ENCODE results near the gene VSX1.

The VSX1 gene

DNA sequence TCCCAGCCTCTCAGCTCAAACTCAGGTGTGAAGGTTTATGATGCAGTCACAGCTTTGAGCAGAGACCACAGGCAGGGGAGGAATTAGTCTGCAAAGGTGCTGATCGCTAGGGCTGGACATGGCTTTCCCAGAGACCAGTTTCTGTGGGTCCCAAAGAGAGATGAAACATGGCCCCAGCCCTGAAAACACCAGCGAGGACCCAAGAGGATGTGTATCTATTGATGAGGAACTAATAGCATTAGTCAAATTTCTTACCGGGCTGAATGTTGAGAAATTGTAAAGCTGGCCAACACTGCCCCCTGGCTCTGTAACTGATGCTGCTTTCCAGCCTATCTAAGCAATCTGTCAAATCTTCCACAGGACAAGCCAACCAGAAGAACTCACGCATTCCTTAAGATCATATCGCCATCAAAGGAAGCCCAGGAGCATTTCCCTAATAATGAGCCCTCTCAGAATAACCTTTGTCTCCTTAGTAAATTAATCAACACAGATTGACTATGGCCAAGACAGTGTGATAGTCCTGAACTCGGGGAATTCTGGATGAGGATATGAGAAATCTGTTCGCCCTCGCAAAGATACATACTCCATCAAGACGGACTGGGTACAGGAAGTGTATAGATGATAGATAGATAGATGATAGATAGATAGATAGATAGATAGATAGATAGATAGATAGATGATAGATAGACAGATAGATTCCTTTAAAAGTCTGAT lies 16.2 kb downstream of the VSX1 start:
- peak; percentile 79 for DNase-seq
- H3K4me3 Mint-ChIP-seq: no peak overlapping the region

DNA sequence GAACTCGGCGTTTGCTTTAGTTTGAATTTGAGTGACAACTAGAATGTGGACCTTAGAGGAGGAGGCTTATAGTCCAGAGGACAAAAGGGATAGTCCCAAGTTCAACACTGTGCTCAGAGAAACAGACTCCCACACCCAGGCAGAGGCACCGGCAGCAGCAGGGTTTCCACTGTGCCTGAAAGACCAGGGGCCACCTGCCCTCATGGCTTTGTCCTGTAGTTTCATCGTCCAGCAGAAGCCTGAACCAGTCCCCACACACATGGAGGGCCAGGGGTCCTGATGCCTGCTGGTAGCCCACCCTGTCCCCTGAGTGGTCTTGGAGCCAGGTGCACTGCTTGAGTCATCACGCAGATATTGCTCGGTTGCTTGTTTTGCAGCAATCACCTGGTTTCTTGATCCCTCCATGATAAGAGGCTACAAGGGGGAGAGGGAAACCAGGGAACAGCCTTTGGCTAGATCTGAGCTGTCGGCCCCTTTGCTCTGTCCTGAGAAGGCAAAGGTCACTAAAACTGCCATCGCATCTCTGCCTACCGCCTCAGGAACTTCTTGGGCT lies 16.8 kb downstream of the VSX1 start:
- H3K4me1 Mint-ChIP-seq: peaks cover 5% of the 10 kb centered on the region
- H3K36me3 Mint-ChIP-seq: no peaks in the 10 kb centered on the region
- no peak for DNase-seq
- CTCF ChIA-PET: interaction anchor here (0.5 to 12.3 kb wide), 9 partner anchors 11 to 134 kb away, joined by 3 to 184 read pairs (median 4); no protein-coding TSS in a partner anchor
- no peak overlapping the region for H3K4me3 Mint-ChIP-seq
- peaks cover 66% of the 10 kb centered on the region for H3K27me3 Mint-ChIP-seq
- no peak overlapping the region for H3K27ac Mint-ChIP-seq
- H3K9me3 Mint-ChIP-seq: no peaks in the 10 kb centered on the region

More for the DNA sequence above, 16.2 kb downstream of the VSX1 start:
- Mint-ChIP-seq H3K4me1 (peaks cover 3% of the 10 kb centered on the region), H3K36me3 (no peaks in the 10 kb centered on the region), H3K27me3 (peaks cover 64% of the 10 kb centered on the region), H3K9me3 (no peaks in the 10 kb centered on the region), H3K27ac (no peak overlapping the region)
- CTCF ChIA-PET: interaction anchor here (0.5 to 12.3 kb wide), 8 partner anchors 10 to 135 kb away, joined by 3 to 184 read pairs (median 4); no protein-coding TSS in a partner anchor

DNA sequence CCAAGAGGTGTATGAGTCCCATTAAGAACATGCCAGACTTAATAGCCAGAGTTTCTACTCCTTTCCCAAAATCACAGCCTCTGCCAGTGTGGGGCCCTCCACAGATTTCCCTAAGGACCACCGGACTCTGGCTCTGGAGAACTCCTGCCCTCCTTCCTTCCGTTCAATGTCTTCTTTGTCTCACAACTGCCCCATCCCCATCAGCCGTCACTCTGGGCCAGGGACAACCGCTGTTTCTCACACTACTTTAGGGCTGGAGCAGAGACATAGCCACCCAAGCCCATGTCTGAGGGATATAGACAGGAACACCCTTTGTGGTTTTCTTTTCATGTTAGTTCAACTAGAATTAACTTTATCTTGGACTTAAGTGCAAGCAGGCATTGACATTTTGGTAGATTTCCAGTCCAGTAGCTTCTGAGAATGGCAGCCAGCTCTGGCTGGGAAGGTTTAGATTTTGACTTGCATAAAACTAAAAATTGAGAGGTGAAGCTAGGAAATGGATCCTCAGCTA lies 17.3 kb downstream of the VSX1 start:
- no peak for DNase-seq
- CTCF ChIA-PET: interaction anchor here (0.6 to 12.3 kb wide), 9 partner anchors 11 to 134 kb away, joined by 3 to 184 read pairs (median 4); no protein-coding TSS in a partner anchor
- H3K27ac Mint-ChIP-seq: no peak overlapping the region
- no peak overlapping the region for H3K4me3 Mint-ChIP-seq
- peaks cover 5% of the 10 kb centered on the region for H3K4me1 Mint-ChIP-seq
- H3K27me3 Mint-ChIP-seq: peaks cover 66% of the 10 kb centered on the region
- H3K9me3 Mint-ChIP-seq: no peaks in the 10 kb centered on the region
- H3K36me3 Mint-ChIP-seq: no peaks in the 10 kb centered on the region

DNA sequence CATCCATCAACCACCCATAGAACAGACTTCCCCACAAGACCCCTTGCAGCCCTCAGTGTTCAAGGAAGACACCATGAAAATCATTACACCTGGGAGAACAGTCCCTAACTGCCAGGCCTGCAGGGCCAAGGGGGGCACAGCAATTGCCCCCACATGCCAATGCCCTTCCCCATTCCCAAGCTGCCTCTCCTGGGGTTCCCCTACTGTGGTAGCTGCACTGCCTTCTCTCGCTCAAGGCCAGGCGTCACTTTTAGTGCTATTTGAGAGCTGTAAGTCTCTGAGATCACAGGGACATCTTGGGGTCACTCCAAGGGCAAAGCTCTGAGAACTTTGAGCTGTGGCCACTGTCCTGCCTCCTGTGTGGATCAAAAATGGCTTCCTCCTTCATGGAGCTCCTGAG lies 18.0 kb downstream of the VSX1 start:
- H3K27ac Mint-ChIP-seq: no peak overlapping the region
- DNase-seq: no peak
- no peaks in the 10 kb centered on the region for H3K9me3 Mint-ChIP-seq
- CTCF ChIA-PET: interaction anchor here (0.6 to 12.3 kb wide), 11 partner anchors 28 to 643 kb away, joined by 3 to 184 read pairs (median 3); no protein-coding TSS in a partner anchor
- H3K27me3 Mint-ChIP-seq: peaks cover 66% of the 10 kb centered on the region
- peaks cover 12% of the 10 kb centered on the region for H3K4me1 Mint-ChIP-seq
- no peaks in the 10 kb centered on the region for H3K36me3 Mint-ChIP-seq
- no peak overlapping the region for H3K4me3 Mint-ChIP-seq

DNA sequence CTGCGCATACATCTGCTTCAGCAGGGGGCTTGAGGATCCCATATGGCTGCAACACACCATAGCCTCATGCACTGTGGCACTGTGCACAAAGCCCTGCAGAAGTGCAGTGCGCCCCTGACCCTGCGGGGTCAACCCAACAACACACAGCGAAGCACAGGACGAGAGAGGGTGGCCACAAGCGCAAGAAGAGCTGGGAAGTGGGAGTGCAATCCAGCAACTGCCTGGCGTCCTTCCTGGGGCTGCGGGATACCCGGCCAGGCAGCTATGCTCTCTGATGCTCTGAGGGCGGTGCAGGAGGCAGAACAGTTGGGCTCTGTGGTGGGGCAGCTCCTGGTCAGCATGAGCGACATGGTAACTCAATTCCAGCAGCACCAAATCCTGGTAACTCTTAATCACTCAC lies 18.4 kb downstream of the VSX1 start:
- Mint-ChIP-seq H3K27ac (no peak overlapping the region), H3K9me3 (no peaks in the 10 kb centered on the region), H3K4me3 (no peak overlapping the region), H3K36me3 (no peaks in the 10 kb centered on the region), H3K4me1 (peaks cover 16% of the 10 kb centered on the region), H3K27me3 (peaks cover 69% of the 10 kb centered on the region)
- DNase-seq: no peak
- CTCF ChIA-PET: interaction anchor here (0.6 to 12.3 kb wide), 10 partner anchors 11 to 644 kb away, joined by 3 to 184 read pairs (median 3); no protein-coding TSS in a partner anchor

DNA sequence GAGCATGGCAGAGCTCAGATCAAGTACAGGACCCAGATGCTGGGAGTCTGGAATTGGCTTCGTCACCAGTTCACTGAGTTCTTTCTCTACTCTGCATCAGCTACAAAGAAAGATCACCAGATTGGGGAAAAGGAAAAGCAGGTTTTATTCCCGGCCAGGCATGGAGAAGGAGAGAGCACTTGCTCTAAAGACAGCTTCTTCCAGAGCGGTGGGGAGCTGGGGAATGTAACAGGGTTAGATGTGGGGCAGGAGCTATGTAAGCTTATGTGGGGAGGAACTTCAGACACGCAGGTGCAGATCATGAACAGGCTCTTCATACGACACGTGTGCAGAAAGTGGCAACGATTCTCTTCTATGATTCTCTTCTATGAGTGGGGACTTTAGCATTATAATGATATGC lies 19.1 kb downstream of the VSX1 start:
- Mint-ChIP-seq H3K9me3 (no peaks in the 10 kb centered on the region), H3K36me3 (no peaks in the 10 kb centered on the region), H3K27ac (no peak overlapping the region), H3K4me3 (no peak overlapping the region), H3K27me3 (peaks cover 69% of the 10 kb centered on the region), H3K4me1 (peaks cover 16% of the 10 kb centered on the region)
- CTCF ChIA-PET: interaction anchor here (0.7 to 12.3 kb wide), 7 partner anchors 12 to 336 kb away, joined by 3 to 184 read pairs (median 3); no protein-coding TSS in a partner anchor
- DNase-seq: no peak

GRCh38 chr20:25061821-25062530 lies 20.0 kb downstream of the VSX1 start:
- Mint-ChIP-seq H3K4me3 (no peak overlapping the region), H3K4me1 (peaks cover 16% of the 10 kb centered on the region), H3K27ac (no peak overlapping the region), H3K36me3 (no peaks in the 10 kb centered on the region), H3K27me3 (peaks cover 69% of the 10 kb centered on the region), H3K9me3 (no peaks in the 10 kb centered on the region)
- CTCF ChIA-PET: interaction anchor here (0.7 to 12.3 kb wide), 5 partner anchors 12 to 337 kb away, joined by 3 to 184 read pairs (median 12); no protein-coding TSS in a partner anchor
- DNase-seq: peak; percentile 17

- peaks cover under 1% of the 10 kb centered on the region for H3K36me3 Mint-ChIP-seq
- CTCF ChIA-PET: interaction anchor here (5.2 to 12.3 kb wide), 2 partner anchors 65 to 130 kb away, joined by 23 to 184 read pairs; no protein-coding TSS in a partner anchor
- H3K9me3 Mint-ChIP-seq: no peaks in the 10 kb centered on the region
- peaks cover 19% of the 10 kb centered on the region for H3K4me1 Mint-ChIP-seq
- H3K27ac Mint-ChIP-seq: no peak overlapping the region
- peaks cover 69% of the 10 kb centered on the region for H3K27me3 Mint-ChIP-seq
- DNase-seq: peak; percentile 19
- no peak overlapping the region for H3K4me3 Mint-ChIP-seq
Observed at GRCh38 chr20:25061103-25061799, 20.7 kb downstream of the VSX1 start.

- H3K27ac Mint-ChIP-seq: no peak overlapping the region
- peaks cover 27% of the 10 kb centered on the region for H3K4me1 Mint-ChIP-seq
- no peak overlapping the region for H3K4me3 Mint-ChIP-seq
- H3K9me3 Mint-ChIP-seq: no peaks in the 10 kb centered on the region
- CTCF ChIA-PET: interaction anchor here (1.0 to 12.3 kb wide), 2 partner anchors 63 to 129 kb away, joined by 3 to 184 read pairs; no protein-coding TSS in a partner anchor
- peaks cover 11% of the 10 kb centered on the region for H3K36me3 Mint-ChIP-seq
- peaks cover 62% of the 10 kb centered on the region for H3K27me3 Mint-ChIP-seq
- DNase-seq: peak; percentile 12
Observed at GRCh38 chr20:25059866-25060465, 22.0 kb downstream of the VSX1 start.

DNA sequence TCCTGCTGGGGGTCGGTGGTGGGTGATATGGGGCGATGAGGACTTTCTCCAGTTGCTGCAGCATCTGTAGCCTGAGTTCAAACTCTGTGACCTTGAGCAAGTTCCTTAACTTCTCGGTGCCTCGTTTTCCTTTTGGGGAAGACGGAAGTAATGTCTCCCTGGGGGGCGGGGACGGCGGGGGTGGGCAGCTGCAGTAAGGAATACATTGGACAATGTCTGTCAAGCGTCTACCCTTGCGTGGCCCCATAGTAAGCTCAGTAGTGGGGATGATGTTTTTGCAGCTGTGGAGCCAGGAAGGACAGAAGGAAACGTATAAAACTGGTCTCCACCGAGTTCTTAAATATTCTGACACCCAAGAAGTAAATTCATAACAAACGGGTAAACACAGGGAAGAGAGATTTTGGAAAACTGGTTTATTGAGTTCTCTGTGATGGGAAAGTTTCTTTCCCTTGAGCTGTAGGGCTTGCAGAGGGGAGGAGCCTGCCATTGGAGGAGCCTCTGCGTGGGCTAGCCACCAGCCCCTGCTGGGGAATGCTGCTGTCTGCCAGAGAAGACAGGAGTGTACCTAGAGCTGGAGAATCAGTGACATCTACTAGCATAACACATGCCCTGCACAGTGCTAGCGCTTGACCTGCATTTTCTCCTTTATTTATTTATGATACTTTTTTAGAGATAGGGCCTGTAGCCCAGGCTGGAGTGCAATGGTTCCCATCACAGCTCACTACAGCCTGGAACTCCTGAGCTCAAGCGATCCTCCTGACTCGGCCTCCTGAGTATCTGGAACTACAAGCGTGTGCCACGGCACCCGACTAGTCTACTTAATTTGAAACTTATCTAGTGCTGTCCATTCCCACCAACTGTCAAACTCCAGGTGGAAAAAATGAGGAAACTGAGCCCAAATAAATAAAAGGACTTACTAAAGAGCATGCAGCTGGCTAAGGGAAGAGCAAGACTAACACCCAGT lies 22.8 kb downstream of the VSX1 start:
- H3K4me1 Mint-ChIP-seq: peaks cover 36% of the 10 kb centered on the region
- peak overlapping the region; percentile 86 for H3K27ac Mint-ChIP-seq
- peak; percentile 22 for DNase-seq
- peaks cover 53% of the 10 kb centered on the region for H3K27me3 Mint-ChIP-seq
- no peaks in the 10 kb centered on the region for H3K9me3 Mint-ChIP-seq
- H3K4me3 Mint-ChIP-seq: peak overlapping the region; percentile 72
- CTCF ChIA-PET: interaction anchor here (1.0 to 12.3 kb wide), 2 partner anchors 62 to 128 kb away, joined by 3 to 184 read pairs; no protein-coding TSS in a partner anchor
- H3K36me3 Mint-ChIP-seq: peaks cover 20% of the 10 kb centered on the region

- DNase-seq: peak; percentile 90
- peaks cover 45% of the 10 kb centered on the region for H3K4me1 Mint-ChIP-seq
- H3K9me3 Mint-ChIP-seq: no peaks in the 10 kb centered on the region
- H3K4me3 Mint-ChIP-seq: peak within 1 kb of the TSS; percentile 87
- peaks cover 27% of the 10 kb centered on the region for H3K36me3 Mint-ChIP-seq
- peaks cover 45% of the 10 kb centered on the region for H3K27me3 Mint-ChIP-seq
- H3K27ac Mint-ChIP-seq: peak within 1 kb of the TSS; percentile 95
- CTCF ChIA-PET: interaction anchor here (12.3 kb wide), 1 partner anchor 62 kb away, joined by 184 read pairs; no protein-coding TSS in a partner anchor
Observed at GRCh38 chr20:25058051-25058846, 23.7 kb downstream of the VSX1 start, which contains the start of gene ACSS1. TSS of gene ACSS1 (minus strand) at chr20:25058139. CDS start at chr20:25058102, 37 bp downstream.
